Measurements from ENCODE around the gene C2orf69. TPM values are rescaled to one million over a fixed set of nuclear protein-coding genes. Genes with fewer than 3 reads are reported as not detected.
A peak's percentile ranks its signal among the peaks of the same experiment; 100 is the strongest.

The C2orf69 gene
- total RNA-seq, 1 donor from 2014 or later = 13.3 TPM

- DNase-seq (ENCODE audit: low read depth) = no peak
Observed at GRCh38 chr2:199966976-199967375, 55.9 kb downstream of the C2orf69 start.

GRCh38 chr2:199968126-199968525 is 57.0 kb downstream of the C2orf69 start:
- DNase-seq (ENCODE audit: low read depth) = no peak

GRCh38 chr2:199972088-199972626 is 61.1 kb downstream of the C2orf69 start:
- no peak for DNase-seq (ENCODE audit: low read depth)

GRCh38 chr2:199973703-199974102 is 62.6 kb downstream of the C2orf69 start:
- peak; percentile 54 for DNase-seq (ENCODE audit: low read depth)

- no peak for DNase-seq (ENCODE audit: low read depth)
Observed at GRCh38 chr2:199975273-199975895, 64.3 kb downstream of the C2orf69 start.

Other genes starting within 250 kb of the C2orf69 start
- 0.80 and 2.8 TPM in 2 replicates for gene FTCDNL1, start 60.1 kb upstream of the C2orf69 start, total RNA-seq
- 6.2 and 8.2 TPM in 2 replicates for gene TYW5, start 44.2 kb downstream of the C2orf69 start, total RNA-seq
- gene MAIP1, start 44.3 kb downstream of the C2orf69 start, total RNA-seq = 14.5 and 19.7 TPM in 2 replicates